Loucy (cell line): ENCODE results near the gene MMAB.

ENCODE experiments used
- CTCF ChIP-seq: fragments of 200-600 bp; sonication (generic); conservative IDR thresholded peaks from 2 replicates; pipeline ENCODE4 v1.5.1; 2014; ENCODE audit warnings: mild to moderate bottlenecking, antibody characterized with exemption, low read length
- EZH2phosphoT487 ChIP-seq: fragments of 200-600 bp; IDR thresholded peaks from 2 replicates; pipeline ENCODE4 v1.6.1; 2018; ENCODE audit warnings: antibody characterized with exemption, mild to moderate bottlenecking, moderate library complexity, borderline replicate concordance

DNA sequence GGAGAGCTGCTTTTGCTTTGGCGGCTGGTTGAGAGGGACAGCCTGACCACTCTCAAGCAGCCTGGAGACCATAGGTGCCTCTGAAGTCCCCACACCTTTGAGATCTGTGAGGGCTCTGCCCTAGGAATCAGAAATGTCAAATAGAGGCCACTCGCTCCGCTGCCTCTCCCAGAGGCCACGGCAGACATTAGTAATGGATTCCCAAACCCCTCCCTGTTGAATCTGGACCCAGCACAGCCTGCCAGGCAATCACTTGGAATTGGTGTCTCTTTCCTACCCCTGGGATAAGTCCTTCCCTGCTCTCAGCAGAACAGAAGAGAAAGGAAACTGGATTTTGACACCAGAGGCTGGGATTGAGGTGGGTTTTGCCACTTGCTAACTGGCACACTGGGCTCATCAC, 25.0 kb downstream of the MMAB start:
- TF ChIP-seq EZH2phosphoT487 (no peak), CTCF (no peak)
